K562 (cell line): Measurements from ENCODE around the gene ACOD1.

ENCODE experiments used
- MAFG ChIP-seq: fragments of 450-650 bp; conservative IDR thresholded peaks from 2 replicates; pipeline ENCODE4 v1.6.1; 2016; ENCODE audit warnings: missing genetic modification characterization, missing compliant biosample characterization
- MAFK ChIP-seq: IDR thresholded peaks from 2 replicates; pipeline ENCODE4 v1.6.1; 2011; ENCODE audit warnings: low read length, improper control_type of control experiment
- MAX ChIP-seq: sonication (generic); formaldehyde crosslinking; IDR thresholded peaks from 2 replicates; pipeline ENCODE4 v1.9.0; 2022; ENCODE audit warnings: mild to moderate bottlenecking, missing genetic modification reagents
- SP1 ChIP-seq: sonication (generic); formaldehyde crosslinking; IDR thresholded peaks from 2 replicates; pipeline ENCODE4 v1.8.1; 2022; ENCODE audit warnings: mild to moderate bottlenecking, missing genetic modification reagents
- ZNF644 ChIP-seq: fragments of 200-800 bp; sonication (Bioruptor generic); IDR thresholded peaks from 2 replicates; pipeline ENCODE4 v1.6.1; 2016; ENCODE audit warnings: low read depth, missing genetic modification characterization, missing compliant biosample characterization

GRCh38 chr13:76927955-76928354, 20.4 kb upstream of the ACOD1 start:
- TF ChIP-seq MAFK (no peak), ZNF644 (tag) (no peak), MAX (no peak), MAFG (no peak), SP1 (CRISPR knock-in tag) (no peak)
